GM19023 (cell line): Measurements from ENCODE around the gene MB21D2.
"Not testable (repeated sequence)": the region's sequence is repeated elsewhere in the genome, so short reads cannot be mapped to it uniquely, and the experiment has no call there.

Source experiments
- ATAC-seq: cut with Tn5 transposase; IDR thresholded peaks from one replicate; pipeline ENCODE4 v1.9.1; 2021; ENCODE audit warnings: mild to moderate bottlenecking, moderate library complexity; ENCODE audit not compliant: unreplicated experiment

Gene MB21D2

GRCh38 chr3:192917404-192918274, at the start of gene MB21D2:
MB21D2 (minus strand) TSS chr3:192917856; CDS start chr3:192917840, 16 bp downstream.
- ATAC-seq = peak; percentile 59

- not testable (repeated sequence) for ATAC-seq
These were observed 47.5 kb upstream of the MB21D2 start for GRCh38 chr3:192964959-192965719.

- ATAC-seq = no peak
These were observed 42.1 kb upstream of the MB21D2 start for GRCh38 chr3:192959773-192960172.

GRCh38 chr3:192958219-192958872, 40.7 kb upstream of the MB21D2 start:
- ATAC-seq = no peak

- ATAC-seq = no peak
These were observed 39.9 kb upstream of the MB21D2 start for GRCh38 chr3:192957441-192958021.

- no peak for ATAC-seq
These were observed 36.3 kb upstream of the MB21D2 start for GRCh38 chr3:192953926-192954325.

- ATAC-seq = no peak
These were observed 29.8 kb upstream of the MB21D2 start for GRCh38 chr3:192947421-192947820.

- ATAC-seq = no peak
These were observed 25.7 kb upstream of the MB21D2 start for GRCh38 chr3:192943393-192943792.

GRCh38 chr3:192942625-192943024, 25.0 kb upstream of the MB21D2 start:
- no peak for ATAC-seq

GRCh38 chr3:192940129-192940528, 22.5 kb upstream of the MB21D2 start:
- no peak for ATAC-seq

- no peak for ATAC-seq
These were observed 17.8 kb upstream of the MB21D2 start for GRCh38 chr3:192935441-192935840.

GRCh38 chr3:192933779-192934460, 16.3 kb upstream of the MB21D2 start:
- no peak for ATAC-seq

- no peak for ATAC-seq
These were observed 15.6 kb upstream of the MB21D2 start for GRCh38 chr3:192933259-192933658.

GRCh38 chr3:192931825-192932224, 14.2 kb upstream of the MB21D2 start:
- ATAC-seq = no peak

- no peak for ATAC-seq
These were observed 12.9 kb upstream of the MB21D2 start for GRCh38 chr3:192930577-192930976.

- ATAC-seq = no peak
These were observed 12.3 kb upstream of the MB21D2 start for GRCh38 chr3:192929755-192930547.

GRCh38 chr3:192929146-192929545, 11.5 kb upstream of the MB21D2 start:
- ATAC-seq = no peak

- ATAC-seq = no peak
These were observed 11.1 kb upstream of the MB21D2 start for GRCh38 chr3:192928720-192929119.

GRCh38 chr3:192928016-192928415, 10.4 kb upstream of the MB21D2 start:
- ATAC-seq = no peak

- ATAC-seq = no peak
These were observed 9.4 kb upstream of the MB21D2 start for GRCh38 chr3:192927016-192927415.
